ENCODE measurements around the gene TALDO1.

The TALDO1 gene

GRCh38 chr11:747158-748006 is at the start of gene TALDO1:
Gene TALDO1 (plus strand): TSS chr11:747464. CDS start chr11:747482, 18 bp downstream.
- Histone ChIP-seq H3K9me3 (ENCODE audit: control insufficient read depth, insufficient read depth, low read length) (no peaks in the 10 kb centered on the region), H3K36me3 (ENCODE audit: insufficient read depth, low read length) (no peaks in the 10 kb centered on the region), H3K9ac (ENCODE audit: low read depth, low read length) (peak within 1 kb of the TSS; percentile 97), H3K4me1 (ENCODE audit: insufficient read depth, low read length) (peaks cover 9% of the 10 kb centered on the region; the same call in 1 of the 2 replicates)

DNA sequence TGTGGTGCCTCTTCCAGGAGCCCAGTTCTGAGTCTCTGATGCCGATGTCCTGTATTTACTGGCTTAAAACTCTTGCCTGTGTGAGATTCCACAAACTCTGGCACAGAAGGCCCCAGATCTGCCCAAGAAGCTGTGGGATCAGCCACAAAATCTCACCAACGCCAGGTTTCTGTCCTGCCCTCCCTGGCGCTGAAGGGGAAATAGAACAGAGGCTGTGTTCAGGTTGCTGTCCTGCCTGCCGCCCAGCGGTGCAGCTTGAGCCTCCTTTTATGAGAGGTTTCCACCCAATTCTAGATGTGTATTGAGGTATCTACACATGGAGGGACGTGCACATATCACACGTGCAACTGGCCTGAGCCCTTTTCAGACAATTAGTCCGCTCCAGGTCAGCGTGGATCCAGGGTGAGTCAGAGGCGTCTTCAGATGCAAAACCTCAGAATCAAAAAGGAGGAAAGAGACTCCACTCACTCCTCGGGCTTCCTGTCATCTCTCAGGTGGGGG is 49.4 kb upstream of the TALDO1 start:
- Histone ChIP-seq H3K9ac (ENCODE audit: low read depth, low read length) (peak overlapping the region; percentile 19; the same call in 1 of the 2 replicates), H3K9me3 (ENCODE audit: control insufficient read depth, insufficient read depth, low read length) (no peaks in the 10 kb centered on the region), H3K36me3 (ENCODE audit: insufficient read depth, low read length) (no peaks in the 10 kb centered on the region; the same call in 1 of the 2 replicates), H3K4me1 (ENCODE audit: insufficient read depth, low read length) (peaks cover 29% of the 10 kb centered on the region)

- Histone ChIP-seq H3K9ac (ENCODE audit: low read depth, low read length) (no peak overlapping the region), H3K36me3 (ENCODE audit: insufficient read depth, low read length) (no peaks in the 10 kb centered on the region; the same call in 1 of the 2 replicates), H3K4me1 (ENCODE audit: insufficient read depth, low read length) (peaks cover 25% of the 10 kb centered on the region), H3K9me3 (ENCODE audit: control insufficient read depth, insufficient read depth, low read length) (no peaks in the 10 kb centered on the region)
These were observed 48.7 kb upstream of the TALDO1 start for GRCh38 chr11:698493-699115.

- Histone ChIP-seq H3K9ac (ENCODE audit: low read depth, low read length) (no peak overlapping the region), H3K36me3 (ENCODE audit: insufficient read depth, low read length) (no peaks in the 10 kb centered on the region; the same call in 1 of the 2 replicates), H3K9me3 (ENCODE audit: control insufficient read depth, insufficient read depth, low read length) (no peaks in the 10 kb centered on the region), H3K4me1 (ENCODE audit: insufficient read depth, low read length) (peaks cover 20% of the 10 kb centered on the region)
These were observed 48.2 kb upstream of the TALDO1 start for GRCh38 chr11:699116-699508.

GRCh38 chr11:699753-700152 is 47.5 kb upstream of the TALDO1 start:
- Histone ChIP-seq H3K4me1 (ENCODE audit: insufficient read depth, low read length) (peaks cover 24% of the 10 kb centered on the region), H3K36me3 (ENCODE audit: insufficient read depth, low read length) (no peaks in the 10 kb centered on the region; the same call in 1 of the 2 replicates), H3K9ac (ENCODE audit: low read depth, low read length) (no peak overlapping the region), H3K9me3 (ENCODE audit: control insufficient read depth, insufficient read depth, low read length) (no peaks in the 10 kb centered on the region)

DNA sequence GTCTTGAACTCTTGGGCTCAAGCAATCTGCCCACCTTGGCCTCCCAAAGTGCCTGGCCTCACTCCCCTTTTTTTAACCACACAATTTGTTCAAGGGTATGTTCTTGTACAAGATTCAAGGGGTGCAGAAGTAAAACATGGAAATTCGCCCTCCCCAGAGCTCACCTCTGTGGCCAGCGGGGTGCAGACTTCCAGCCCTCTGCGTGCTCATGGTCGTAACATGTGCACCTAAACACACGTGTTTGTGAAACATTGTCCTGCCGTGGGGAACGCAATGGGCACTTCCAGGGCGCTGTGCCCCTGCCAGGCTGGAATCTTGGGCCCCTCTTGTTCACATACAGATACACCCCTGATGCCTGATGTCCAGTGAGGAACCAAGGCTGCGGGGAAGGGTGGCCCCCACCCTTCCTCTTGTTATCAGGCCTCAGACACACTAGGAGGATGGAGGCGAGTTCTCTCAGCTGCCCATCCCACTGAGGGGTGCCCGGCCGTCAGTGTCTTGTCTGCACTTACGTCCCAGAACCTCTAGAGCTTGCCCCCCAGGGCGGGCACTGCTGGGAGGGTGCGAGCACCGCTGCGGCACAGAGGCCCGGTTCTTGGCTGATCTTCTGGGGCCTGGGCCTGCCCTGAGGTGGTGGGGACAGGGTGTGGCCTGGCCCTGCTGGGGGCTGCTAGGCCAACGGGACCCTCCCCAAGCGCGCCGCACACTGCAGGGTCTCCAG is 45.4 kb upstream of the TALDO1 start:
- H3K36me3 ChIP-seq (ENCODE audit: insufficient read depth, low read length) = no peaks in the 10 kb centered on the region; the same call in 1 of the 2 replicates
- no peaks in the 10 kb centered on the region for H3K9me3 ChIP-seq (ENCODE audit: control insufficient read depth, insufficient read depth, low read length)
- peaks cover 30% of the 10 kb centered on the region for H3K4me1 ChIP-seq (ENCODE audit: insufficient read depth, low read length)
- H3K9ac ChIP-seq (ENCODE audit: low read depth, low read length) = no peak overlapping the region

DNA sequence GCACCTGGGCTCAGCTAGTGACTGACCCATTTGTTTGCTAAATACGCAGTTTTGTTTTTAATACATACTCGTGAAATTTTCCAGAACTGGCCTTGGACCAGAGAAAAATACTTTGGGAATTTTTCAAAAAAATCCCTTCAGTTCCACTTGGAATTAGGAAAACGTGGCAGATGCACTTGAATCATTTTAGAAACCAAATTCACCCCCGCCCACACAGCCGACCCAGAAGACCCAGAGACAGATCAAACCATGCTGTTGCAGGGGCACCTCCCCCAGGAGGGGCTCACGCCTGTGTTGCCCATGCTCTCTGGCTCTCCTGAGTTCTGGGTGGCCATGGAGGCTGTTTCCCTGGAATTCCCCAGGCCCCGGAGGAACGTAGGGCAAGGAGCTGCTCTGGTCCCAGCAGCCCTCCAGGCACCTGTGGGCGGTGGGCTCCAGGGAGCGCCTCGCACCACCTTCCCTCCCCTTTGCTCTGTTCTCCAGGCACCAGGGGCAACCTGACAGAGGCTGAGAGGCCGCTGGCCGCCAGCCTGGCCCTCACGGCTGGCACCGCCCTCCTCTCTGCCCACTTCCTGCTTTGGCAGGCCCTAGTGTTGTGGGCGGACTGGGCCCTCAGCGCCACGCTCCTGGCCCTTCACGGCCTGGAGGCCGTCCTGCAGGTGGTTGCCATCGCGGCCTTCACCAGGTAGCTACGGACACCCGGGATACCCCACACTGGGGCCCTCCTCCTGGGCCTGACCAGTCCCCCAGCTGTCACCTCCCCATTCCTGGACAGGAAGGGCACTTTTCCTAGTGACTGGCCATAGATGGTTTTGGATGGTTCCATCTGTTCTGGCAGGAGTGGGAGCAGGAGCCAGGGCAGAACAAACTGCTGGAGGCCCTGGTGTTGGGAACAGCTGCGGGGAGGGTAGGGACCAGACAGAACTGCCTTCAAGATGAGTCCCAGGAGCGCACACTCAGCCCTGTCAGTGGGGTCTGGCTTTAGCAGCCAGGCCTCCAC is 44.5 kb upstream of the TALDO1 start:
- no peak overlapping the region for H3K9ac ChIP-seq (ENCODE audit: low read depth, low read length)
- peaks cover 29% of the 10 kb centered on the region for H3K4me1 ChIP-seq (ENCODE audit: insufficient read depth, low read length)
- H3K9me3 ChIP-seq (ENCODE audit: control insufficient read depth, insufficient read depth, low read length) = no peaks in the 10 kb centered on the region
- no peaks in the 10 kb centered on the region; the same call in 1 of the 2 replicates for H3K36me3 ChIP-seq (ENCODE audit: insufficient read depth, low read length)

DNA sequence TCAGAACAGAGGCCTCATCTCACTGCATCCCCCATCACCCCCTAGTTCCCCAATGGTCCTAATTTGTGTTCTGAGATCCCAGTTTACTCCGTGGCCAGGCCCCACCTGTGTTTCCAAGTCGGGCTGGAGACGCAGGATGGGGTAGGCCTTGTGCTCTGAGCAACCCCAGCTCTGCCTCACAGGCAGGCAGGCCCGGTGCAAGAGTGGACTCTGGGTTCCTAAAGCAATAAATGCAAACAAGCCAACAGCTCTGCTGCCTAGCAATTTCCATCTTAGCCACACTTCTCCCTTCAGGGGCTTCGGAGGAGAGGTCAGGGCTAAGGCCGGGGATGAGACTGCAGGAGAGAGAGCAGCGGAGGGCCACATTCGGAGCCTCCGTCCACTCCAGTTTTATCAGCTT is 43.8 kb upstream of the TALDO1 start:
- H3K9ac ChIP-seq (ENCODE audit: low read depth, low read length) = no peak overlapping the region
- H3K4me1 ChIP-seq (ENCODE audit: insufficient read depth, low read length) = peaks cover 29% of the 10 kb centered on the region
- H3K9me3 ChIP-seq (ENCODE audit: control insufficient read depth, insufficient read depth, low read length) = no peaks in the 10 kb centered on the region
- no peaks in the 10 kb centered on the region; the same call in 1 of the 2 replicates for H3K36me3 ChIP-seq (ENCODE audit: insufficient read depth, low read length)

GRCh38 chr11:704228-704674 is 43.0 kb upstream of the TALDO1 start:
- Histone ChIP-seq H3K36me3 (ENCODE audit: insufficient read depth, low read length) (no peaks in the 10 kb centered on the region; the same call in 1 of the 2 replicates), H3K4me1 (ENCODE audit: insufficient read depth, low read length) (peaks cover 27% of the 10 kb centered on the region; the same call in 1 of the 2 replicates), H3K9me3 (ENCODE audit: control insufficient read depth, insufficient read depth, low read length) (no peaks in the 10 kb centered on the region), H3K9ac (ENCODE audit: low read depth, low read length) (no peak overlapping the region)

GRCh38 chr11:704781-705645 is 42.3 kb upstream of the TALDO1 start:
- Histone ChIP-seq H3K36me3 (ENCODE audit: insufficient read depth, low read length) (no peaks in the 10 kb centered on the region; the same call in 1 of the 2 replicates), H3K4me1 (ENCODE audit: insufficient read depth, low read length) (peaks cover 34% of the 10 kb centered on the region; the same call in 1 of the 2 replicates), H3K9ac (ENCODE audit: low read depth, low read length) (peak overlapping the region; percentile 57), H3K9me3 (ENCODE audit: control insufficient read depth, insufficient read depth, low read length) (no peaks in the 10 kb centered on the region)

GRCh38 chr11:705646-706438 is 41.4 kb upstream of the TALDO1 start, which contains the start of gene EPS8L2:
Gene EPS8L2 (plus strand): TSS chr11:706231. CDS start chr11:709408, 3,177 bp downstream.
- H3K36me3 ChIP-seq (ENCODE audit: insufficient read depth, low read length) = no peaks in the 10 kb centered on the region; the same call in 1 of the 2 replicates
- H3K9ac ChIP-seq (ENCODE audit: low read depth, low read length) = peak within 1 kb of the TSS; percentile 84
- peaks cover 38% of the 10 kb centered on the region; the same call in 1 of the 2 replicates for H3K4me1 ChIP-seq (ENCODE audit: insufficient read depth, low read length)
- H3K9me3 ChIP-seq (ENCODE audit: control insufficient read depth, insufficient read depth, low read length) = no peaks in the 10 kb centered on the region

All from ES-I3 (cell line).